Thymus (tissue), 11 donors: Measurements from ENCODE around the gene ZMYND15. TPM values are rescaled to one million over a fixed set of nuclear protein-coding genes. Genes with fewer than 3 reads are reported as not detected.
"Not testable (repeated sequence)": the region's sequence is repeated elsewhere in the genome, so short reads cannot be mapped to it uniquely, and the experiment has no call there.

Source experiments
- DNase-seq, 9 donors: peaks; one replicate each; pipeline ENCODE4 v3.0.0-alpha.2; 2013; ENCODE audit warnings: low spot score in 9 of 9, low read depth in 6 of 9, missing footprints in 1 of 9
- H3K27ac ChIP-seq, 2 donors: one replicate each; pipeline ENCODE4 v1.5.1; 2013; ENCODE audit warnings: control low read depth in 1 of 2, low read depth in 1 of 2, low read length in 1 of 2, mild to moderate bottlenecking in 1 of 2, moderate library complexity in 1 of 2
- H3K27me3 ChIP-seq, 2 donors: one replicate each; pipeline ENCODE4 v1.5.1; 2013; ENCODE audit warnings: low read length in 1 of 2; ENCODE audit not compliant: control insufficient read depth in 2 of 2, insufficient read depth in 1 of 2
- H3K36me3 ChIP-seq, 2 donors: one replicate each; pipeline ENCODE4 v1.5.1; 2013; ENCODE audit warnings: low read length in 1 of 2, mild to moderate bottlenecking in 1 of 2, moderate library complexity in 1 of 2; ENCODE audit not compliant: control insufficient read depth in 2 of 2, insufficient read depth in 2 of 2
- H3K4me1 ChIP-seq, 2 donors: one replicate each; pipeline ENCODE4 v1.5.1; 2013; ENCODE audit warnings: low read length in 2 of 2; ENCODE audit not compliant: control insufficient read depth in 2 of 2, insufficient read depth in 2 of 2
- H3K4me3 ChIP-seq, 2 donors: one replicate each; pipeline ENCODE4 v1.5.1; 2013; ENCODE audit warnings: low read length in 2 of 2, control low read depth in 1 of 2, mild to moderate bottlenecking in 1 of 2
- H3K9me3 ChIP-seq, 2 donors: one replicate each; pipeline ENCODE4 v1.5.1; 2013; ENCODE audit warnings: low read length in 1 of 2, mild to moderate bottlenecking in 1 of 2; ENCODE audit not compliant: control insufficient read depth in 2 of 2, insufficient read depth in 1 of 2
- WGBS: extraction: QIAGEN DNeasy Blood & Tissue Kit; methylation state at CpG from one replicate; pipeline ENCODE4 v1.1.7; 2013; 5-methylcytosine and 5-hydroxymethylcytosine counted together
- polyA plus RNA-seq: library from polyadenylated mRNA; stranded (reverse); fragments of 200-250 nt; gene quantifications from one replicate; pipeline ENCODE4 v1.2.3, GENCODE V29; 2013
- total RNA-seq: library from RNA; stranded (reverse); fragments of 120-200 nt; gene quantifications from one replicate; pipeline ENCODE4 v1.2.4, GENCODE V29; 2013
- donor health status: healthy.

The ZMYND15 gene
- total and polyA plus RNA-seq, 2 donors, result 0.52 to 3.8 TPM

DNA sequence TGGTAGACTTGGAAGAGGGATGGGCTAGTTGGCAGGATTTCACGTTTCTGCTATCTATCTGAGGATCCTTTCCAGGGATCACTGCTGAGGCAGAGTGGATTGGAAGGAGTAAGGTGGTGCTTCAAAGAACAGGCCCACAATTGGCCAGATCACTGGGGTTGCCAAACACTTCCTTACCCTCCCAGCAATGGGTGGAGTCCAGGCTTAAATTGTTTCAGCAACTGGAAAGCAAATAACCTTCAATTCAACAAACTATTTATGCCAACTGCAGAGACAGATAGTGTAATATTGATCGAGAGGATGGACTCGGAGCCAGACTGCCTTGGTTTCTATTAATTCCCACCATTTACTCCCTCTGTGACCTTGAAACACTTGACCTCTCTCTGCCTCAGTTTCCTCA lies 27.1 kb upstream of the ZMYND15 start:
- H3K36me3 ChIP-seq, result peaks cover 17 to 20% of the 10 kb centered on the region in 2 donors
- H3K4me1 ChIP-seq, result peaks cover 29 to 53% of the 10 kb centered on the region in 2 donors
- no peak overlapping the region for H3K4me3 ChIP-seq
- no peak for DNase-seq
- H3K27ac ChIP-seq, result no peak overlapping the region
- H3K9me3 ChIP-seq, result peaks cover 0 to 9% of the 10 kb centered on the region in 2 donors
- H3K27me3 ChIP-seq, result no peaks in the 10 kb centered on the region
- WGBS, result 95% methylated on average over 3 of the region's 3 CpGs

DNA sequence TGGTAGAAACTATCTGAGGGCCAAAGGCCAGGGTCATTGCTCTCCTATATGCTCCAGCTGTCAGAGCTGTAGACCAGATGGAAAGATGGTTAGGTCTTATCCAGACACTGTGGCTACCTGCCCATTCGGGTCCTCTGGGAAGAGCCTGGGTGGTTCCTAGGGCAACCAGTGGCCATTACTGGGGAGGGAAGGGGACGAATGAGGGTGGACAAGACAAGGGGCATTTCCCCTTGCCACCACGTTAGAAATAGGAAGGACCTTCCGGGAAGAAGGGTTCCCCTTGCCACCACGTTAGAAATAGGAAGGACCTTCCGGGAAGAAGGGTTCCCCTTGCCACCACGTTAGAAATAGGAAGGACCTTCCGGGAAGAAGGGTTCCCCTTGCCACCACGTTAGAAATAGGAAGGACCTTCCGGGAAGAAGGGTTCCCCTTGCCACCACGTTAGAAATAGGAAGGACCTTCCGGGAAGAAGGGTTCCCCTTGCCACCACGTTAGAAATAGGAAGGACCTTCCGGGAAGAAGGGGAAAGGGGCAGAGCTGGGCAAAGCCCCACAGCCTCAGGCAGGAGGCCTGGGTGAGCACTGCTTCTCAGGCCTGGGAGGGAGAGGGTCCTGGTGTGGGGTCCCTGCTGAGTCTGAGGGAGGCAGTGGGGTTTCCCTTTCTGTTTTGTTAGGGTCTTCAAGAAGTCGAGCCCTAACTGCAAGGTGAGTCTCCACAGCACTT lies 25.1 kb upstream of the ZMYND15 start:
- Histone ChIP-seq H3K4me3 (peak overlapping the region; percentile 7 to 35), H3K4me1 (peaks cover 29 to 53% of the 10 kb centered on the region in 2 donors), H3K27ac (peak overlapping the region; percentile 81 to 89), H3K36me3 (peaks cover 34 to 39% of the 10 kb centered on the region in 2 donors)
- H3K9me3 ChIP-seq, H3K27me3 ChIP-seq, DNase-seq: not testable (repeated sequence)
- 52% methylated on average over 10 of the region's 15 CpGs for WGBS

DNA sequence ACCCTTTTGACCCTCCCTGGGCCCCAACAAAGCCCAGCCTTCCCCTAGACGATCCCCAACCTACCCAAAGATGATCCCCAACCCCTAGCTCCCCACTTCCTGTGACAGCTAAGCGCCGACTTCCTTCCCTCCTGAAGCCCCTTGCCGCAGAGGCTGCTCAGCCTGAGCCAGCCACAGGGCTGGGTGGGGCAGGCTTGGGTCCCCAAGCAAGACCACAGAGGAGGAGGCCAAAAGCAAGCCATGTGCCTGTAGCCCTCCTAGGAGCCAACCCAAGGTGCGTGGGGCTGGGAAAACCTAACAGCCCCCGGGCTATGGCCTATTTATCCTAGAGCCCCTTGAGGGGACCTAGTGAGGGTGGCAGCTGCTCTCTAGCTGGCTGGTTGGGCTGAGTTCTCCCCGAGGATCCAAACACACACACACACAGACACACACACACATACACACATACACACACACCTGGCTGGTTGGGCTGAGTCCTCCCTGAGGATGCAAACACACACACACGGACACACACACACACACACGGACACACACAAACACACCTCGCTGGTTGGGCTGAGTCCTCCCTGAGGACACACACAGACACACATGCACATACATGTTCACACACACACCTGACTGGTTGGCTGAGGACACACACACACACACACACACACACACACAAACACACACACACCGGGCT lies 24.4 kb upstream of the ZMYND15 start:
- peaks cover 26 to 49% of the 10 kb centered on the region in 2 donors for H3K4me1 ChIP-seq
- 32% methylated on average over 11 of the region's 11 CpGs for WGBS
- DNase-seq, result peak in 5 of 9 donors; percentile 41 to 83 (median 49)
- no peaks in the 10 kb centered on the region for H3K9me3 ChIP-seq
- H3K27me3 ChIP-seq, result no peaks in the 10 kb centered on the region
- peak overlapping the region; percentile 81 to 89 for H3K27ac ChIP-seq
- peaks cover 41 to 45% of the 10 kb centered on the region in 2 donors for H3K36me3 ChIP-seq
- H3K4me3 ChIP-seq, result peak overlapping the region; percentile 7 to 35

DNA sequence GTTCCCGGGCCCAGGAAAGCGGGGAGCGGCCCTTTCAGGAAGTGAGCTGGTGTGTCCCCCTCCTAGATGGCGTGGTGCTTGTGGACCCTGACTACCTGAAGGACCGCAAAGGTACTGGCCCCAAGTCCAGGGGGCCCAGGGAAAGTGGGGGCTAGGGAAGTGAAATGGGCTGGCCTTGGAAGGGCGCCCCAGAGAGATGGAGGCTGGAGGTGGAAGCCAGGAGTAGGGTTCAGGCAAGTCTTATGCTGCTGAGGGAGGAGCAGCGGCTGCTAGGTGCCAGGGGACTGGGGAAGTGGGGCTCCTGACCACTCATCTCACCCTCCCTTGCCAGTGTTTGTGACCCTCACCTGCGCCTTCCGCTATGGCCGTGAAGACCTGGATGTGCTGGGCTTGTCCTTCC lies 23.6 kb upstream of the ZMYND15 start:
- Histone ChIP-seq H3K27me3 (no peaks in the 10 kb centered on the region), H3K36me3 (peaks cover 49 to 50% of the 10 kb centered on the region in 2 donors), H3K4me1 (peaks cover 26 to 46% of the 10 kb centered on the region in 2 donors), H3K9me3 (no peaks in the 10 kb centered on the region), H3K27ac (no peak overlapping the region), H3K4me3 (no peak overlapping the region)
- DNase-seq, result no peak
- 98% methylated on average over 10 of the region's 10 CpGs for WGBS

DNA sequence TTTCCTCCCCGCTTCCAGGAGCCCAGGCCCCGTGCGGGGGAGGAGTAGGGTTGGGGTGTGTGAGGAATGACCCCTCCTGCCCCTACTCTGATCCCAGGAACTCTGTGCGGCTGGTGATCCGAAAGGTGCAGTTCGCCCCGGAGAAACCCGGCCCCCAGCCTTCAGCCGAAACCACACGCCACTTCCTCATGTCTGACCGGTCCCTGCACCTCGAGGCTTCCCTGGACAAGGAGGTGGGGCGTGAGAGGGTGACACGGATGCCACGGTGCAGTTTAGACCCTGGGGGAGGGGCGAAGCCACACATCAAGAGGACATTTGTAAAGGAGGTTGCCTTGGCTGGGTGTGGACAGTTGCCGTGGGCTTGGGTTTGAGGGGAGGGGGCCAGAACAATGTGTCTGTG lies 21.8 kb upstream of the ZMYND15 start:
- Histone ChIP-seq H3K4me1 (peaks cover 13 to 29% of the 10 kb centered on the region in 2 donors), H3K27ac (no peak overlapping the region), H3K9me3 (no peaks in the 10 kb centered on the region), H3K36me3 (peaks cover 47 to 55% of the 10 kb centered on the region in 2 donors), H3K27me3 (no peaks in the 10 kb centered on the region), H3K4me3 (no peak overlapping the region)
- no peak for DNase-seq
- 95% methylated on average over 17 of the region's 17 CpGs for WGBS

GRCh38 chr17:4718276-4718675 lies 21.4 kb upstream of the ZMYND15 start:
- H3K27ac ChIP-seq, result no peak overlapping the region

DNA sequence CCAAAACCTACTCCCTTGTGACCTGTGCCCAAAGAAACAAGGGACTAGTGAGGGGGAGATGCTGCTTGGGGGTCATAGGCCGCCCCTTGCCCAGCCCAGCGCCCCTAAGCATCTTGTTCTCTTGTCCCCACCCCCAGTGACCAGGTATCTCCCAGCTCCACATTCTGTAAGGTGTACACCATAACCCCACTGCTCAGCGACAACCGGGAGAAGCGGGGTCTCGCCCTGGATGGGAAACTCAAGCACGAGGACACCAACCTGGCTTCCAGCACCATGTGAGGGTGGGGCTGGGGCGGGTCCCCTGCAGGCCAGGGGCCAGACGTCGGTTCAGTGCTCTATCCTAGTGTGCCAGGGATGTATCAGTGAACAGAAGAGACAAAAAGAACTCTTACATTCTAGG lies 20.5 kb upstream of the ZMYND15 start:
- H3K27ac ChIP-seq, result no peak overlapping the region
- H3K27me3 ChIP-seq, result no peaks in the 10 kb centered on the region
- no peak for DNase-seq
- H3K4me1 ChIP-seq, result peaks cover 11 to 24% of the 10 kb centered on the region in 2 donors
- H3K9me3 ChIP-seq, result no peaks in the 10 kb centered on the region
- no peak overlapping the region for H3K4me3 ChIP-seq
- H3K36me3 ChIP-seq, result peaks cover 47 to 55% of the 10 kb centered on the region in 2 donors
- WGBS, result 93% methylated on average over 10 of the region's 10 CpGs

More at GRCh38 chr17:4718276-4718675, 21.4 kb upstream of the ZMYND15 start:
- peaks cover 47 to 55% of the 10 kb centered on the region in 2 donors for H3K36me3 ChIP-seq
- H3K4me3 ChIP-seq, result no peak overlapping the region
- peaks cover 13 to 29% of the 10 kb centered on the region in 2 donors for H3K4me1 ChIP-seq
- no peaks in the 10 kb centered on the region for H3K27me3 ChIP-seq
- no peak for DNase-seq
- H3K9me3 ChIP-seq, result no peaks in the 10 kb centered on the region
- 98% methylated on average over 13 of the region's 13 CpGs for WGBS

GRCh38 chr17:4719684-4720221 lies 19.9 kb upstream of the ZMYND15 start:
- Histone ChIP-seq H3K36me3 (peaks cover 47 to 55% of the 10 kb centered on the region in 2 donors), H3K27me3 (no peaks in the 10 kb centered on the region), H3K4me1 (peaks cover 6 to 20% of the 10 kb centered on the region in 2 donors), H3K27ac (no peak overlapping the region), H3K4me3 (no peak overlapping the region), H3K9me3 (no peaks in the 10 kb centered on the region)
- DNase-seq, result no peak
- 96% methylated on average over 15 of the region's 15 CpGs for WGBS

DNA sequence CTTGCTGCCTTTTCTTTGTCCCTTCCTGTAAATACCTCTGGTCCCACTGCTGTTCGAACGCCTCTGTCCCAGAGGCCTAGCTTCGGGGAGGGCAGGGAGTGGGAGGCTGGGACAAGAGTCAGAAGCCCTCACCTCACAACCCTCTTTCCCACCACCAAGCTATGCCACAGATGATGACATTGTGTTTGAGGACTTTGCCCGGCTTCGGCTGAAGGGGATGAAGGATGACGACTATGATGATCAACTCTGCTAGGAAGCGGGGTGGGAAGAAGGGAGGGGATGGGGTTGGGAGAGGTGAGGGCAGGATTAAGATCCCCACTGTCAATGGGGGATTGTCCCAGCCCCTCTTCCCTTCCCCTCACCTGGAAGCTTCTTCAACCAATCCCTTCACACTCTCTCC lies 18.8 kb upstream of the ZMYND15 start:
- Histone ChIP-seq H3K4me3 (no peak overlapping the region), H3K9me3 (no peaks in the 10 kb centered on the region), H3K36me3 (peaks cover 46 to 55% of the 10 kb centered on the region in 2 donors), H3K27me3 (no peaks in the 10 kb centered on the region), H3K27ac (no peak overlapping the region), H3K4me1 (peaks cover 0 to 10% of the 10 kb centered on the region in 2 donors)
- no peak for DNase-seq
- WGBS, result 97% methylated on average over 7 of the region's 7 CpGs
